Cerebellar nuclear complex (tissue), 1 donor: Measurements from ENCODE around the gene FLYWCH1.
"Not testable (repeated sequence)": the region's sequence is repeated elsewhere in the genome, so short reads cannot be mapped to it uniquely, and the experiment has no call there.

Experiments used
- DNase-seq, 2 experiments: peaks; one replicate each; lab custom pipeline; 2025; lab: John Stamatoyannopoulos, UW

The FLYWCH1 gene

GRCh38 chr16:2925951-2926649 lies 14.4 kb downstream of the FLYWCH1 start:
- no peak for DNase-seq

- no peak for DNase-seq
Measured at GRCh38 chr16:2926650-2926999, 14.9 kb downstream of the FLYWCH1 start.

GRCh38 chr16:2927010-2927646 lies 15.4 kb downstream of the FLYWCH1 start:
- peak in 1 of 2 experiments; percentile 49 for DNase-seq

GRCh38 chr16:2928151-2928550 lies 16.4 kb downstream of the FLYWCH1 start:
- DNase-seq: not testable (repeated sequence)

GRCh38 chr16:2928796-2929195 lies 17.1 kb downstream of the FLYWCH1 start:
- DNase-seq: no peak

- DNase-seq: no peak
Measured at GRCh38 chr16:2929693-2930092, 18.0 kb downstream of the FLYWCH1 start.

GRCh38 chr16:2930236-2930635 lies 18.5 kb downstream of the FLYWCH1 start:
- DNase-seq: no peak

- DNase-seq: not testable (repeated sequence)
Measured at GRCh38 chr16:2931231-2931914, 19.6 kb downstream of the FLYWCH1 start.

- DNase-seq: no peak
Measured at GRCh38 chr16:2933136-2933535, 21.4 kb downstream of the FLYWCH1 start.

GRCh38 chr16:2933701-2934100 lies 22.0 kb downstream of the FLYWCH1 start:
- DNase-seq: no peak

GRCh38 chr16:2934450-2934849 lies 22.7 kb downstream of the FLYWCH1 start:
- no peak for DNase-seq

- no peak for DNase-seq
Measured at GRCh38 chr16:2936436-2937011, 24.8 kb downstream of the FLYWCH1 start.

GRCh38 chr16:2937170-2937569 lies 25.4 kb downstream of the FLYWCH1 start:
- DNase-seq: no peak

- no peak for DNase-seq
Measured at GRCh38 chr16:2938206-2938605, 26.5 kb downstream of the FLYWCH1 start.

- DNase-seq: no peak
Measured at GRCh38 chr16:2939968-2940367, 28.2 kb downstream of the FLYWCH1 start.

- no peak for DNase-seq
Measured at GRCh38 chr16:2942045-2942444, 30.3 kb downstream of the FLYWCH1 start.

- not testable (repeated sequence) for DNase-seq
Measured at GRCh38 chr16:2943716-2944115, 32.0 kb downstream of the FLYWCH1 start.

- no peak for DNase-seq
Measured at GRCh38 chr16:2946649-2947048, 34.9 kb downstream of the FLYWCH1 start.

- no peak for DNase-seq
Measured at GRCh38 chr16:2948807-2949704, 37.3 kb downstream of the FLYWCH1 start.

- no peak for DNase-seq
Measured at GRCh38 chr16:2949705-2950352, 38.1 kb downstream of the FLYWCH1 start.

- no peak for DNase-seq
Measured at GRCh38 chr16:2950353-2950724, 38.6 kb downstream of the FLYWCH1 start.
